B cell (primary cell): ENCODE measurements around the gene ARL4C. TPM values are rescaled to one million over a fixed set of nuclear protein-coding genes. Genes with fewer than 3 reads are reported as not detected.

Source experiments
- ATAC-seq: fragments of 200-7000 bp; cut with Tn5 transposase; one replicate; pipeline ENCODE4 v1.10.0; 2021; ENCODE audit warnings: low read depth, mild to moderate bottlenecking, moderate number of reproducible peaks, moderate library complexity
- CTCF ChIA-PET: fragments of 350-600 bp; sonication (Branson Sonifier 250); formaldehyde crosslinking; loops from one replicate; lab custom pipeline; 2021; ENCODE audit warnings: antibody characterized with exemption, inconsistent platforms; lab: Charles Lee
- POLR2A ChIA-PET: fragments of 350-600 bp; sonication (Branson Sonifier 250); formaldehyde crosslinking; loops from one replicate; lab custom pipeline; 2021; ENCODE audit warnings: antibody characterized with exemption; lab: Charles Lee
- DNase-seq: peaks from one replicate; pipeline ENCODE4 v3.0.0; 2013
- H2AFZ ChIP-seq: 2 replicates; pipeline ENCODE4 v1.6.1; 2012; ENCODE audit warnings: mild to moderate bottlenecking, low read depth, low read length; ENCODE audit not compliant: insufficient read depth, poor library complexity, severe bottlenecking
- H3K27ac ChIP-seq, 2 donors: 1 replicate in 1 of 2; 2 replicates in 1 of 2; pipeline ENCODE4 v1.5.1; 2012 to 2013; ENCODE audit warnings: low read length in 2 of 2, mild to moderate bottlenecking in 2 of 2, moderate library complexity in 1 of 2
- H3K27me3 ChIP-seq, 4 experiments: fragments of 200-600 bp in 1 of 4; sonication (generic) in 1 of 4; replicated peaks in 1 of 4; 1 replicate in 2 of 4; 2 replicates in 2 of 4; pipeline versions ENCODE4 v1.6.1 to v1.7.0; 2013 to 2016; ENCODE audit warnings: low read length in 3 of 4, mild to moderate bottlenecking in 2 of 4, mixed read lengths in 1 of 4, moderate library complexity in 1 of 4; ENCODE audit not compliant: insufficient read depth in 4 of 4, control insufficient read depth in 3 of 4; ENCODE audit errors: control extremely low read depth in 1 of 4
- H3K36me3 ChIP-seq, 2 experiments: replicated peaks in 1 of 2; 1 replicate in 1 of 2; 2 replicates in 1 of 2; pipeline versions ENCODE4 v1.6.1 to v1.7.1; 2013; ENCODE audit warnings: low read length in 1 of 2; ENCODE audit not compliant: insufficient read depth in 2 of 2, control insufficient read depth in 1 of 2; ENCODE audit errors: control extremely low read depth in 1 of 2, extremely low read depth in 1 of 2
- H3K4me1 ChIP-seq, 2 donors: fragments of 200-600 bp in 1 of 2; sonication (generic) in 1 of 2; 1 replicate in 1 of 2; 2 replicates in 1 of 2; pipeline versions ENCODE4 v1.5.1 to v1.6.1; 2013 to 2017; ENCODE audit warnings: low read length in 2 of 2; ENCODE audit not compliant: control insufficient read depth in 2 of 2, insufficient read depth in 2 of 2
- H3K4me2 ChIP-seq: replicated peaks from 2 replicates; pipeline ENCODE3; 2012; ENCODE audit warnings: mild to moderate bottlenecking, low read depth, low read length; ENCODE audit not compliant: poor library complexity, severe bottlenecking
- H3K4me3 ChIP-seq, 5 experiments: fragments of 200-600 bp in 1 of 5; sonication (generic) in 1 of 5; 1 replicate in 3 of 5; 2 replicates in 2 of 5; pipeline versions ENCODE4 v1.5.1 to v1.7.0; 2011 to 2016; ENCODE audit warnings: low read length in 4 of 5, mild to moderate bottlenecking in 4 of 5, low read depth in 2 of 5, control low read depth in 1 of 5, moderate library complexity in 1 of 5; ENCODE audit not compliant: insufficient read depth in 1 of 5; ENCODE audit errors: control extremely low read depth in 1 of 5, extremely low read depth in 1 of 5
- H3K79me2 ChIP-seq: fragments of 200-600 bp; sonication (generic); one replicate; pipeline ENCODE4 v1.6.0; 2016; ENCODE audit warnings: low read length; ENCODE audit not compliant: control insufficient read depth, insufficient read depth
- H3K9ac ChIP-seq: fragments of 200-600 bp; sonication (generic); 2 replicates; pipeline ENCODE4 v1.6.1; 2017; ENCODE audit warnings: mild to moderate bottlenecking, low read length, moderate library complexity
- H3K9me3 ChIP-seq, 3 donors: one replicate each; pipeline versions ENCODE4 v1.6.1 to v1.7.1; 2013; ENCODE audit warnings: low read length in 2 of 3; ENCODE audit not compliant: control insufficient read depth in 2 of 3, insufficient read depth in 1 of 3; ENCODE audit errors: control extremely low read depth in 1 of 3
- H4K20me1 ChIP-seq: 2 replicates; pipeline ENCODE4 v1.6.0; 2012; ENCODE audit warnings: mild to moderate bottlenecking, low read length; ENCODE audit not compliant: insufficient read depth, control insufficient read depth, poor library complexity, severe bottlenecking
- H3K27ac Mint-ChIP-seq: one replicate; pipeline ENCODE4 v1.8.0; 2021; ENCODE audit warnings: mixed read lengths
- H3K27me3 Mint-ChIP-seq: one replicate; pipeline ENCODE4 v1.8.0; 2021; ENCODE audit warnings: mixed read lengths
- H3K4me1 Mint-ChIP-seq: one replicate; pipeline ENCODE4 v1.8.0; 2021; ENCODE audit warnings: mixed read lengths
- H3K4me3 Mint-ChIP-seq: one replicate; pipeline ENCODE4 v1.8.0; 2021; ENCODE audit warnings: mixed read lengths
- H3K9me3 Mint-ChIP-seq: one replicate; pipeline ENCODE4 v1.8.0; 2022; ENCODE audit warnings: mixed read lengths; ENCODE audit not compliant: insufficient read depth
- EZH2 ChIP-seq: IDR thresholded peaks from 2 replicates; pipeline ENCODE4 v1.6.1; 2012; ENCODE audit warnings: borderline replicate concordance, low read depth, mild to moderate bottlenecking, moderate library complexity, low read length; ENCODE audit not compliant: insufficient read depth, poor library complexity, severe bottlenecking
- WGBS: methylation state at CpG from one replicate; pipeline ENCODE4 v1.1.5; 2013; ENCODE audit warnings: missing lambda C conversion rate; ENCODE audit not compliant: insufficient coverage; 5-methylcytosine and 5-hydroxymethylcytosine counted together
- intact Hi-C: fragments of 100-400 bp; cut with micrococcal nuclease; formaldehyde crosslinking; loops from one replicate; pipeline ENCODE4 v1.10.0; 2022
- polyA plus RNA-seq: library from polyadenylated mRNA; depleted of rRNA; stranded (reverse); fragments of >200 nt; gene quantifications from 2 replicates; pipeline ENCODE4 v1.2.3, GENCODE V29; 2012
- total RNA-seq, 2 donors: library from RNA; stranded (reverse); fragments of 120-200 nt in 1 of 2; gene quantifications; 1 replicate in 1 of 2; 2 replicates in 1 of 2; pipeline versions ENCODE4 v1.2.3 to v1.2.4, GENCODE V29; 2013 to 2022
- TF ChIP-seq, protein P1 (sequence below): fragments of 200-600 bp; IDR thresholded peaks from one replicate; pipeline ENCODE4 v1.8.0; 2022; ENCODE audit warnings: antibody characterized with exemption, mild to moderate bottlenecking

ARL4C gene
- total and polyA plus RNA-seq, 2 donors (not counting 1 experiment from before 2014, with no cell fraction given): 20.2 to 22.5 TPM

- ChIA-PET POLR2A (no interaction called here), CTCF (no interaction called here)
- Histone ChIP-seq H3K27me3 (peaks cover 0 to 12% (median 1%) of the 10 kb centered on the region in 4 experiments), H3K4me2 (no peak overlapping the region), H4K20me1 (no peaks in the 10 kb centered on the region), H3K9me3 (peaks cover 0 to 4% (median 0%) of the 10 kb centered on the region in 3 donors), H3K4me3 (no peak overlapping the region), H3K4me1 (no peaks in the 10 kb centered on the region), H3K27ac (no peak overlapping the region), H2AFZ (no peak overlapping the region), H3K79me2 (no peaks in the 10 kb centered on the region), H3K9ac (no peak overlapping the region), H3K36me3 (no peaks in the 10 kb centered on the region)
- Mint-ChIP-seq H3K4me1 (no peaks in the 10 kb centered on the region), H3K27ac (no peak overlapping the region), H3K9me3 (no peaks in the 10 kb centered on the region), H3K27me3 (peaks cover 12% of the 10 kb centered on the region), H3K4me3 (no peak overlapping the region)
- ATAC-seq: no peak
- no peak for DNase-seq
- intact Hi-C loops: no loop called here
- TF ChIP-seq, protein P1, sequence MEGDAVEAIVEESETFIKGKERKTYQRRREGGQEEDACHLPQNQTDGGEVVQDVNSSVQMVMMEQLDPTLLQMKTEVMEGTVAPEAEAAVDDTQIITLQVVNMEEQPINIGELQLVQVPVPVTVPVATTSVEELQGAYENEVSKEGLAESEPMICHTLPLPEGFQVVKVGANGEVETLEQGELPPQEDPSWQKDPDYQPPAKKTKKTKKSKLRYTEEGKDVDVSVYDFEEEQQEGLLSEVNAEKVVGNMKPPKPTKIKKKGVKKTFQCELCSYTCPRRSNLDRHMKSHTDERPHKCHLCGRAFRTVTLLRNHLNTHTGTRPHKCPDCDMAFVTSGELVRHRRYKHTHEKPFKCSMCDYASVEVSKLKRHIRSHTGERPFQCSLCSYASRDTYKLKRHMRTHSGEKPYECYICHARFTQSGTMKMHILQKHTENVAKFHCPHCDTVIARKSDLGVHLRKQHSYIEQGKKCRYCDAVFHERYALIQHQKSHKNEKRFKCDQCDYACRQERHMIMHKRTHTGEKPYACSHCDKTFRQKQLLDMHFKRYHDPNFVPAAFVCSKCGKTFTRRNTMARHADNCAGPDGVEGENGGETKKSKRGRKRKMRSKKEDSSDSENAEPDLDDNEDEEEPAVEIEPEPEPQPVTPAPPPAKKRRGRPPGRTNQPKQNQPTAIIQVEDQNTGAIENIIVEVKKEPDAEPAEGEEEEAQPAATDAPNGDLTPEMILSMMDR: no peak
- TF ChIP-seq EZH2: no peak
- WGBS: 89% methylated on average over 16 of the region's 16 CpGs
Measured at GRCh38 chr2:234514873-234515638, 18.2 kb upstream of the ARL4C start.

DNA sequence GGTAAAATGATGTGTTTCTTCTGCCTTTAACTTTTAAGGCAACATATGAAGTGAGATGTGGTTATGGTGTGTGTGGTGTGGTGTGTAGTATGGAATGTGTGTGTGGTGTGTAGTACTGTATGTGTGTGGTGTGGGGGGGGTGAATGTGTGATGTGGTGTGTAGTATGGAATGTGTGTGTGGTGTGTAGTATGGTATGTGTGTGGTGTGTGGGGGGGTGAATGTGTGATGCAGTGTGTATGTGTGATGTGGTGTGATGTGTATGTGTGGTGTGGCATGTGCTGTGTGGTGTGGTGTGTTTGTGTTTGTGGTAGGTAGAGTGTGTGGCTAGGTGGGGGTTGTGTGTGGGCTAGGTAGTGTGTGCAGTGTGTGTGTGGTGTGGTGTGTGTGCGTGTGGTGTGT lies 17.2 kb upstream of the ARL4C start:
- CTCF ChIA-PET: no interaction called here
- POLR2A ChIA-PET: no interaction called here
- no peak overlapping the region for H3K4me2 ChIP-seq
- no peak overlapping the region for H2AFZ ChIP-seq
- H3K4me3 ChIP-seq: no peak overlapping the region
- TF ChIP-seq, protein P1: no peak
- no peak for TF ChIP-seq EZH2
- intact Hi-C loops: no loop called here
- 100% methylated on average over 1 of the region's 1 CpG for WGBS
- no peaks in the 10 kb centered on the region for H3K9me3 Mint-ChIP-seq
- no peaks in the 10 kb centered on the region for H4K20me1 ChIP-seq
- H3K4me1 Mint-ChIP-seq: no peaks in the 10 kb centered on the region
- no peaks in the 10 kb centered on the region for H3K79me2 ChIP-seq
- H3K27me3 ChIP-seq: peaks cover 0 to 12% (median 1%) of the 10 kb centered on the region in 4 experiments
- H3K27me3 Mint-ChIP-seq: peaks cover 12% of the 10 kb centered on the region
- no peak overlapping the region for H3K4me3 Mint-ChIP-seq
- no peaks in the 10 kb centered on the region for H3K4me1 ChIP-seq
- H3K9me3 ChIP-seq: peaks cover 0 to 4% (median 0%) of the 10 kb centered on the region in 3 donors
- H3K27ac ChIP-seq: no peak overlapping the region
- ATAC-seq (no peak), DNase-seq (no peak)
- no peaks in the 10 kb centered on the region for H3K36me3 ChIP-seq
- H3K9ac ChIP-seq: no peak overlapping the region
- no peak overlapping the region for H3K27ac Mint-ChIP-seq
